Bronchial epithelial cell (primary cell): ENCODE data around the gene VMP1. TPM values are rescaled to one million over a fixed set of nuclear protein-coding genes. Genes with fewer than 3 reads are reported as not detected.
"Not testable (repeated sequence)": the region's sequence is repeated elsewhere in the genome, so short reads cannot be mapped to it uniquely, and the experiment has no call there.

ENCODE experiments used
- DNase-seq: peaks from one replicate; pipeline ENCODE4 v3.0.0-alpha.2; 2010; ENCODE audit warnings: low read depth
- FAIRE-seq: peaks from 2 replicates; lab custom pipeline; 2011; peaks lifted over from hg19 to GRCh38; lab: Jason Lieb, UNC
- H3K27me3 ChIP-seq: 2 replicates; pipeline ENCODE4 v1.5.1; 2011; ENCODE audit warnings: low read length; ENCODE audit not compliant: control insufficient read depth, insufficient read depth
- H3K36me3 ChIP-seq: 2 replicates; pipeline ENCODE4 v1.5.1; 2011; ENCODE audit warnings: low read length; ENCODE audit not compliant: control insufficient read depth, insufficient read depth
- H3K4me3 ChIP-seq: 2 replicates; pipeline ENCODE4 v1.5.1; 2011; ENCODE audit warnings: mild to moderate bottlenecking, low read depth, low read length, control low read depth
- CTCF ChIP-seq: IDR thresholded peaks from 2 replicates; pipeline ENCODE4 v1.5.1; 2011; ENCODE audit warnings: mild to moderate bottlenecking, moderate library complexity, low read length, control low read depth, inconsistent platforms; ENCODE audit not compliant: insufficient read depth, severe bottlenecking
- total RNA-seq: library from RNA; depleted of rRNA; stranded (reverse); fragments of >200 nt; gene quantifications from 2 replicates; pipeline ENCODE4 v1.2.1, GENCODE V29; 2014

VMP1 gene
- total RNA-seq, 1 donor from 2014 or later, result 120 TPM

GRCh38 chr17:59756236-59756818 lies 48.9 kb downstream of the VMP1 start:
- FAIRE-seq (no peak), DNase-seq (peak; percentile 93)
- no peak overlapping the region for H3K4me3 ChIP-seq

GRCh38 chr17:59757043-59757442 lies 49.6 kb downstream of the VMP1 start:
- DNase-seq, result no peak
- FAIRE-seq, result no peak
- Histone ChIP-seq H3K27me3 (no peaks in the 10 kb centered on the region), H3K36me3 (no peaks in the 10 kb centered on the region), H3K4me3 (no peak overlapping the region)
- TF ChIP-seq CTCF, result no peak

More at GRCh38 chr17:59756236-59756818, 48.9 kb downstream of the VMP1 start:
- H3K36me3 ChIP-seq, result no peaks in the 10 kb centered on the region
- H3K27me3 ChIP-seq, result no peaks in the 10 kb centered on the region
- TF ChIP-seq CTCF, result no peak

GRCh38 chr17:59757470-59757869 lies 50.0 kb downstream of the VMP1 start:
- no peak overlapping the region for H3K4me3 ChIP-seq
- no peaks in the 10 kb centered on the region for H3K27me3 ChIP-seq
- H3K36me3 ChIP-seq, result no peaks in the 10 kb centered on the region
- no peak for TF ChIP-seq CTCF
- FAIRE-seq, result no peak
- no peak for DNase-seq

GRCh38 chr17:59757881-59758385 lies 50.5 kb downstream of the VMP1 start:
- no peak for TF ChIP-seq CTCF
- Histone ChIP-seq H3K36me3 (no peaks in the 10 kb centered on the region), H3K27me3 (no peaks in the 10 kb centered on the region), H3K4me3 (no peak overlapping the region)
- no peak for DNase-seq
- no peak for FAIRE-seq

- not testable (repeated sequence) for H3K27me3 ChIP-seq, H3K36me3 ChIP-seq, H3K4me3 ChIP-seq, DNase-seq, FAIRE-seq
Observed at GRCh38 chr17:59758998-59759651, 51.7 kb downstream of the VMP1 start.

- H3K4me3 ChIP-seq, result no peak overlapping the region
- no peaks in the 10 kb centered on the region for H3K27me3 ChIP-seq
- no peaks in the 10 kb centered on the region for H3K36me3 ChIP-seq
- FAIRE-seq (no peak), DNase-seq (no peak)
- TF ChIP-seq CTCF, result no peak
Observed at GRCh38 chr17:59760160-59760559, 52.7 kb downstream of the VMP1 start.
